NAMALWA (cell line): ENCODE data around the gene MAGEC1.
"Not testable (repeated sequence)": the region's sequence is repeated elsewhere in the genome, so short reads cannot be mapped to it uniquely, and the experiment has no call there.

Experiments
- DNase-seq: peaks from one replicate; pipeline ENCODE4 v3.0.0-alpha.2; 2015; ENCODE audit warnings: low spot score

MAGEC1 gene

DNA sequence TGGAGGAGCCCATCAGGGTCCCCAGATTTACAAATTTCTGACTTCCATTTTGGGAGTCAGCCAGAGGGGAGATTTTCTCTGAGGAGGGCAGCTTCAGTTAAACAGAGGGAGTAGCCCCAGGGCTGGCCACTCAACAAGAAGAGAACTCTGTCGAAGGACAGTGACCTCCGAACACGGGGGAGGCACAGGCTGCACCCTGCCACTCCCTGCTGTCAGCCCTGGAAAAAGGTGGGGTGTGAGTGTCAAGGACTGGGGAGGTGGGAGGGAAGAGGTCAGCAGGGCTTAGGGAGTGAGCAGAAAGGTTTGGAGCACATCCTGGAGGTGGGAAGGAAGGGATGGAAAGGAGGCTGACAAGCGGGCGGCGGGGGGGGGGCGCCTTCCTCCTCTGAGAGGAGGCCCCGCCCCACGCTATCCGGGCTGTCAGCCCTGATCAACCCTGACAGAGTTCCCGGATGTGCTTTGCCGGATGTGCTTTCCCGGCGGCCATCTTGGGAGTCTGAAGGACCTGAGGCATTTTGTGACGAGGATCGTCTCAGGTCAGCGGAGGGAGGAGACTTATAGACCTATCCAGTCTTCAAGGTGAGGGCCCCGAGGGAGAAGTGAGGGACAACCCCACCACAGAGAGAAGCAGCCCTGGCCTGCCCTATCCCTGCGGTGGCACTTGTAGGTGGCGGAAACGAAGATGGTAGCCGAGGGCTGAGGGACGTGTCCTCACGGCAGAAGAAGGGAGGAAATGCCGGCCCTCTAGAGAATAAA, at the start of gene MAGEC1:
TSS of gene MAGEC1 (plus strand) at position 495 of the 756 bp plus-strand sequence. CDS start 1,179 bp downstream, outside the sequence.
- DNase-seq, result no peak

DNA sequence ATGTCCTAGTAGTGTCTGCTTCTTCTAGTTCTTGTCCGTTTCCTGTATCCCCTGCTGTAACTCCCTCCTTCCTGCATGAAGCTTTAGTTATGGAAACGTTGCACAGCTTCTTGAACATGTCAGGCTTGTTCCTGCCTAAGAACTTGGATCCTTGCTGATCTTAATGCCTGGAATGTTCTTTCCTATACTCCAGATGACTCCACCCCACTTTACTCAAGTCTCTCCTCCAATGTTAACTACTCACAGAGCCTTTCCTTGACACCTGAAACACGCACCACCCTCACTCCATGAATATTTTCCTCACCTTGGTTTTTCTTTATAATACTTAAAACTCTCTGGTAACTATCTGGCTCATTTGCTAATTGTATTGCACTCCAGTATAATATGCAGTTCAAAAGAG, 46.2 kb upstream of the MAGEC1 start:
- DNase-seq, result no peak

- DNase-seq, result peak; percentile 12
Observed at GRCh38 chrX:141879616-141880015, 24.1 kb upstream of the MAGEC1 start.

DNA sequence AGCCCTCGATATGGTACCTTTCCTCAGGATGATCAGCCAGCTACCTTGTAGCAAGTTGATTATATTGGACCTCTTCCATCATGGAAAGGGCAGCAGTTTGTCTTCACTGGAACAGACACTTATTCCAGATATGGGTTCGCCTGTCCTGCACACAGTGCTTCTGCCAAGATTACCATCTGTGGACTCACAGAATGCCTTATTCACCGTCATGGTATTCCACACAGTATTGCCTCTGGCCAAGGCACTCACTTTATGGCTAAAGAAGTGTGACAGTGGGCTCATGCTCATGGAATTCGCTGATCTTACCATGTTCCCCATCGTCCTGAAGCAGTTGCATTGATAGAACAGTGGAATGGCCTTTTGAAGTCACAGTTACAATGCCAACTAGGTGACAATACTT, 14.9 kb upstream of the MAGEC1 start:
- not testable (repeated sequence) for DNase-seq

DNA sequence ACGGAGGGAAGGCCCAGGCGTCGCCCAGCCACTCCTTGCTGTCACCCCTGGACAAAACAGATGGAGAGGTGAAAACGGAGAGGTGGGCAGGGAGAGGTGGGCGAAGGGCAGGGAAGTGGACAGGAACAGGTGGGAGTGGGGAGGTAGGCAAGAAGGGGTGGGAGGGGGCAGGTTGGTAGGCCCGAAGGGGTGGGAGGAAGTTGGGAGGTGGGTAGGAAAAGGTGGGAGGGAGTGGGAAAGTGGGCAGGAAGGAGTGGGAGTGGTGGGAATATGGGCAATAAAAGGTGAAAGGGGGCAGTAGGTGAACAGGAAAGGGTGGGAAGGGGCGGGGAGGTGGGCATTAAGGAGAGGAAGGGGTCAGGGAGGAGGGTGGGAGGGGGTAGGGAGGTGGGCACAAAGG, 9.0 kb upstream of the MAGEC1 start:
- DNase-seq, result no peak

DNA sequence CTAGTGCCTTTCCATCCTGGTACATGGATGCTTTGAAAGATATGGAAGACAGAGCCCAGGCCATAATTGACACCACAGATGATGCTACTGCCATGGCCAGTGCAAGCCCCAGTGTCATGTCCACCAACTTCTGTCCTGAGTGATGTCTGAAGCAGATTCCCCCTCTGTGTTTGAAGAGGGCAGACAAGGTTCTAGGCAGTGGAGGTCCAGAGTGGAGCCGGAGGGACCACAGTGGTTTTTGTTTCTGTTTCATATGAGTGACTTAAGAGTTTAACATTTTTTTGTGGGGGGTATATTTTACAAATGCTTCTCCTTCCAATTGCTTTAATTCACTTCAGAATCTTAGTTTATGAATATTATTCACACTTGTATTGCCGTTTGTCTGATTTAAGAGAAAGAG, 6.0 kb upstream of the MAGEC1 start:
- no peak for DNase-seq

GRCh38 chrX:141902366-141902765, 1.3 kb upstream of the MAGEC1 start:
- no peak for DNase-seq

GRCh38 chrX:141904262-141904661, 568 bp downstream of the MAGEC1 start:
- DNase-seq, result no peak

- DNase-seq, result no peak
Observed at GRCh38 chrX:141917801-141918200, 14.1 kb downstream of the MAGEC1 start.

DNA sequence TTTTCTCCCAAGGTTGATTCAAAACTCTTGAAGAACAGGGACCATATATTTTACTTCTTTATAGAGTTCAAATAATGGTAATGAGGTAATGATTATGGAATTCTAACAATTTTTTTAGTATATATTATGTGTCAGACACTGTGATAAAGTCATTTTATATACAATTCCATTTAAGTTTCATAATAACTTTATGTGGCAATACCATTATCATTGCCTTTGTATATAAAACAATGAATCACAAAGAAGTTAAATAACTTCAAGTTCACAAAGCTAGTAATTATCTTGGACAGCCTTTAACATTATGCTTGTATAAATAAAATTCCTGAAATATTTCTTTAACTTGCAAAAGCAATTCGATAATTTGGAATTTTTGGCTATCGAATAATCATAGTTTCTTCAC, 20.6 kb downstream of the MAGEC1 start:
- no peak for DNase-seq

DNA sequence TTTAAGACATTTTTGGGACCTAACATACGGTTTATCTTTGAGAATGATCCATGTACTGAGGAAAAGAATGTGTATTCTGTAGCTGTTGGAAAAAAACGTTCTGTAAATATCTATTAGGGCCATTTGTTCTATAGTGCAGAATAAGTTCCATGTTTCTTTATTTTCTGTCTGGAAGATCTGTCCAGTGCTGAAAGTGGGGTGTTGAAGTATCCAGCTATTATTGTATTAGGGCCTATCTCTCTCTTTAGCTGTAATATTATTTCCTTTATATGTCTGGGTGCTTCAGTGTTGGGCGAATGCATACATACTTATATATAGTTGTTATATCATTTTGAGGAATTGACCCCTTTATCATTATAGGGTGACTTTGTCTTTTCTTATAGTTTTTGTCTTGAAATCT, 24.7 kb downstream of the MAGEC1 start:
- no peak for DNase-seq

DNA sequence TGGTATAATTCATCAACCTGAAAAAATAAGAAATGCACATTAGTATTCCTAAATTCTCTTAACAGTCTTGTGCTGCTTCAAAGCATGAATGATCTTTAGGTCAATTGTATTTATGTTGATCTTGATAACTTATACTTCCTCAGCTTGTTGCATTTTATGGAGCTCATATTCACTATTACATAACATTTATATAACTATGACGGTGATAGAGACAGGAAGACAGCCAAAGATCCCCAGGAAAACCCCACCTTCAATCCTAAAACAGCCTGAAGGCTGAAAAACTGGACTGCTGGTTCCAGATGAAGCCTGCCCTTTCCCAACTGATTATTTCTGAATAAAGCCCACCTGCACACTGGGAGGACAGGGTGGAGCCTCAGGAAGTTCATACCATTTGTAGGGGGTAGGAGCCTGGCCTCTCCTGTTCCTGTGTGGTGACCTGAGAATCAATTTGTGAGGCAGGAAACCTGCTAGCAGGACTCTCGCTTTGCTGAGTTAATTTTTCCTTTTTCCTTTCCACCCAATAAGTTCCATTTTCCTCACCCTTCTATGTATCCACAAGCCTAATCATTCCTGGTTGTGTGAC, 30.5 kb downstream of the MAGEC1 start:
- DNase-seq, result no peak

GRCh38 chrX:141935645-141936044, 32.0 kb downstream of the MAGEC1 start:
- DNase-seq, result no peak

GRCh38 chrX:141936080-141936479, 32.4 kb downstream of the MAGEC1 start:
- no peak for DNase-seq

DNA sequence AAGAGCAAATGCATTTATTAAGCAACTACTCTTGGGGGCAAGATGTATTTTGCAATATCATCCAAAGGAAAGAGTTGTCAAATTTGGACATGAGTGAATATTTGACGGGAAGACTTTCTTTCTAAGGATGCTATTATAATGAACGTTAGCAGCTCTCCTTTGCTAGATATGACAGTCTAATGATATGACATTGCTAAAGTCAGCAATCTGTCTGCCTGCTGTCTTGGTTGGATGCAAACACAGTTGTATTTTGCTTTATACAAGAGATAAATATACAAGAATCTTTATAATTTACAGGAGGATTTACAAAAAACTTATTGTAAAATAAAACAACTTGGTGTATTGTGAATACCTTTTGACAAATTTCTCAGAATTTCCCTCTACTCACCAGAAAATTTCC, 37.5 kb downstream of the MAGEC1 start:
- no peak for DNase-seq

DNA sequence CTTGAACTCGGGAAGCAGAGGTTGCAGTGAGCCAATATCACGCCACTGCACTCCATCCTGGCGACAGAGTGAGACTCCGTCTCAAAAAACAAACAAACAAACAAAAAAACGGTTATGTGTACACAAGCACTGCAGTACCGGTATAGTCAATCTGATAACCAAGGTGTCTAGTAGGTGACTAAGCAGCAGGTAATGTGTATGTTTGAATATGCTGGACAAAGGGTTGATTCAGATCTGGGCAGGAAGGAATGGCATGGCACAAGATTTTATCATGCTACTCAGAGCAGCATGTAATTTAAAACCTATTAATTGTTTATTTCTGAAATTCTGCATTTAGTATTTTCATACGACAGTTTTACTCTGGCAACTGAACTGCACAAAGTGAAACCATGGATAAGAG, 41.7 kb downstream of the MAGEC1 start:
- DNase-seq, result no peak

GRCh38 chrX:141947350-141947749, 43.7 kb downstream of the MAGEC1 start:
- DNase-seq, result no peak

- no peak for DNase-seq
Observed at GRCh38 chrX:141952603-141953002, 48.9 kb downstream of the MAGEC1 start.

DNA sequence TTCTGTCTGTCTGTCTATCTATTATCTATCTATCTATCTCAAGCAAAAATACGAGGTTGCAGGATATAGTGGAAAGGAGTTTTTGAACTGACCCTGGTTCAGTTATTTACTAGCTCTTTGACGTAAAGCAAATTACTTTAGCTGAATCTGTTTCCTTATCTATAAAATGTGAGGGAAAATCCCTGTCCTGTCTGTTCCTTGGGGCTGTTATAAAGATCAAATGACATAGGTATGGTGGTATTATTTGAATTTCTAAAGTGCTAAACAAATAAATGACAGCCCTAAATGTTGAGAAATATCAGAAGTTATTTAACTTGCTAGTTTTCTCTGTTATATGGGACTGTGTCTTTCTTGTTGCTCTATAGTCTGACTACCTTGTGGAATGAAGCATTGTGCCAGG, 55.0 kb downstream of the MAGEC1 start:
- DNase-seq, result no peak
